SJCRH30 (cell line): ENCODE data around the gene AUH. TPM values are rescaled to one million over a fixed set of nuclear protein-coding genes. Genes with fewer than 3 reads are reported as not detected.

Source experiments
- DNase-seq, 2 experiments: peaks; one replicate each; pipeline ENCODE4 v3.0.0-alpha.2; 2015 to 2020
- H3K27ac ChIP-seq: fragments of 250-450 bp; sonication (Bioruptor Pico); 2 replicates; pipeline ENCODE4 v1.5.1; 2020; ENCODE audit warnings: mild to moderate bottlenecking, moderate library complexity
- H3K27me3 ChIP-seq: fragments of 250-450 bp; sonication (Bioruptor Pico); 2 replicates; pipeline ENCODE4 v1.5.1; 2020; ENCODE audit warnings: mild to moderate bottlenecking, moderate library complexity
- H3K36me3 ChIP-seq: fragments of 250-450 bp; sonication (Bioruptor Pico); 2 replicates; pipeline ENCODE4 v1.5.1; 2020; ENCODE audit warnings: mild to moderate bottlenecking, moderate library complexity
- H3K4me1 ChIP-seq: fragments of 250-450 bp; sonication (Bioruptor Pico); 2 replicates; pipeline ENCODE4 v1.5.1; 2020; ENCODE audit warnings: mild to moderate bottlenecking, moderate library complexity
- H3K4me3 ChIP-seq: fragments of 250-450 bp; sonication (Bioruptor Pico); 2 replicates; pipeline ENCODE4 v1.5.1; 2020; ENCODE audit warnings: mild to moderate bottlenecking, moderate library complexity
- H3K9me3 ChIP-seq: fragments of 250-450 bp; sonication (Bioruptor Pico); replicated peaks from 2 replicates; pipeline ENCODE4 v1.5.1; 2020; ENCODE audit warnings: mild to moderate bottlenecking, moderate library complexity
- total RNA-seq: library from RNA; depleted of rRNA; stranded (reverse); fragments of >200 nt; shearing (Covaris generic); gene quantifications from 2 replicates; pipeline ENCODE4 v1.2.3, GENCODE V29; 2014

AUH gene
- total RNA-seq, 1 experiment from 2014 or later, result 16.5 TPM

GRCh38 chr9:91274949-91275492 is 86.7 kb downstream of the AUH start:
- DNase-seq, result peak in 1 of 2 experiments; percentile 6
- H3K4me1 ChIP-seq, result no peaks in the 10 kb centered on the region
- no peaks in the 10 kb centered on the region for H3K27me3 ChIP-seq
- no peak overlapping the region for H3K27ac ChIP-seq
- H3K9me3 ChIP-seq, result no peaks in the 10 kb centered on the region
- no peak overlapping the region for H3K4me3 ChIP-seq
- H3K36me3 ChIP-seq, result no peaks in the 10 kb centered on the region

GRCh38 chr9:91273853-91274552 is 87.7 kb downstream of the AUH start:
- DNase-seq, result no peak
- H3K27me3 ChIP-seq, result no peaks in the 10 kb centered on the region
- no peaks in the 10 kb centered on the region for H3K4me1 ChIP-seq
- H3K27ac ChIP-seq, result no peak overlapping the region
- H3K9me3 ChIP-seq, result no peaks in the 10 kb centered on the region
- H3K36me3 ChIP-seq, result no peaks in the 10 kb centered on the region
- H3K4me3 ChIP-seq, result no peak overlapping the region

GRCh38 chr9:91271156-91271555 is 90.6 kb downstream of the AUH start:
- Histone ChIP-seq H3K4me1 (no peaks in the 10 kb centered on the region), H3K4me3 (no peak overlapping the region), H3K9me3 (no peaks in the 10 kb centered on the region), H3K27ac (no peak overlapping the region), H3K27me3 (no peaks in the 10 kb centered on the region), H3K36me3 (no peaks in the 10 kb centered on the region)
- no peak for DNase-seq

- H3K36me3 ChIP-seq, result no peaks in the 10 kb centered on the region
- H3K4me3 ChIP-seq, result no peak overlapping the region
- H3K27ac ChIP-seq, result no peak overlapping the region
- H3K4me1 ChIP-seq, result no peaks in the 10 kb centered on the region
- no peaks in the 10 kb centered on the region for H3K9me3 ChIP-seq
- H3K27me3 ChIP-seq, result no peaks in the 10 kb centered on the region
- no peak for DNase-seq
Observed at GRCh38 chr9:91269907-91270491, 91.7 kb downstream of the AUH start.

- H3K36me3 ChIP-seq, result no peaks in the 10 kb centered on the region
- no peaks in the 10 kb centered on the region for H3K9me3 ChIP-seq
- no peaks in the 10 kb centered on the region for H3K27me3 ChIP-seq
- H3K27ac ChIP-seq, result no peak overlapping the region
- H3K4me1 ChIP-seq, result no peaks in the 10 kb centered on the region
- H3K4me3 ChIP-seq, result no peak overlapping the region
- no peak for DNase-seq
Observed at GRCh38 chr9:91266448-91266847, 95.3 kb downstream of the AUH start.

GRCh38 chr9:91265514-91265913 is 96.2 kb downstream of the AUH start:
- Histone ChIP-seq H3K9me3 (no peaks in the 10 kb centered on the region), H3K4me3 (no peak overlapping the region), H3K27ac (no peak overlapping the region), H3K27me3 (no peaks in the 10 kb centered on the region), H3K4me1 (no peaks in the 10 kb centered on the region), H3K36me3 (no peaks in the 10 kb centered on the region)
- DNase-seq, result no peak

- no peaks in the 10 kb centered on the region for H3K36me3 ChIP-seq
- no peaks in the 10 kb centered on the region for H3K27me3 ChIP-seq
- no peak for DNase-seq
- no peaks in the 10 kb centered on the region for H3K4me1 ChIP-seq
- H3K4me3 ChIP-seq, result no peak overlapping the region
- H3K27ac ChIP-seq, result no peak overlapping the region
- no peaks in the 10 kb centered on the region for H3K9me3 ChIP-seq
Observed at GRCh38 chr9:91261417-91261816, 100.3 kb downstream of the AUH start.

GRCh38 chr9:91259162-91259561 is 102.6 kb downstream of the AUH start:
- Histone ChIP-seq H3K36me3 (no peaks in the 10 kb centered on the region), H3K4me3 (no peak overlapping the region), H3K4me1 (peaks cover 8% of the 10 kb centered on the region), H3K27ac (no peak overlapping the region), H3K9me3 (no peaks in the 10 kb centered on the region), H3K27me3 (no peaks in the 10 kb centered on the region)
- no peak for DNase-seq

GRCh38 chr9:91258451-91258850 is 103.3 kb downstream of the AUH start:
- no peaks in the 10 kb centered on the region for H3K36me3 ChIP-seq
- no peaks in the 10 kb centered on the region for H3K27me3 ChIP-seq
- no peak overlapping the region for H3K27ac ChIP-seq
- no peaks in the 10 kb centered on the region for H3K9me3 ChIP-seq
- no peak overlapping the region for H3K4me3 ChIP-seq
- DNase-seq, result no peak
- peaks cover 8% of the 10 kb centered on the region for H3K4me1 ChIP-seq

GRCh38 chr9:91256235-91256634 is 105.5 kb downstream of the AUH start:
- Histone ChIP-seq H3K36me3 (no peaks in the 10 kb centered on the region), H3K27ac (no peak overlapping the region), H3K9me3 (no peaks in the 10 kb centered on the region), H3K4me3 (no peak overlapping the region), H3K27me3 (no peaks in the 10 kb centered on the region), H3K4me1 (peaks cover 8% of the 10 kb centered on the region)
- DNase-seq, result no peak

GRCh38 chr9:91255327-91255726 is 106.4 kb downstream of the AUH start:
- Histone ChIP-seq H3K9me3 (no peaks in the 10 kb centered on the region), H3K4me1 (peaks cover 8% of the 10 kb centered on the region), H3K4me3 (no peak overlapping the region), H3K27ac (no peak overlapping the region), H3K36me3 (no peaks in the 10 kb centered on the region), H3K27me3 (no peaks in the 10 kb centered on the region)
- DNase-seq, result peak in 1 of 2 experiments; percentile 19

GRCh38 chr9:91253488-91253887 is 108.2 kb downstream of the AUH start:
- no peaks in the 10 kb centered on the region for H3K9me3 ChIP-seq
- no peaks in the 10 kb centered on the region for H3K27me3 ChIP-seq
- DNase-seq, result no peak
- H3K27ac ChIP-seq, result no peak overlapping the region
- H3K4me1 ChIP-seq, result peaks cover 8% of the 10 kb centered on the region
- H3K36me3 ChIP-seq, result no peaks in the 10 kb centered on the region
- no peak overlapping the region for H3K4me3 ChIP-seq

GRCh38 chr9:91248707-91249106 is 113.0 kb downstream of the AUH start:
- H3K9me3 ChIP-seq, result no peaks in the 10 kb centered on the region
- no peaks in the 10 kb centered on the region for H3K27me3 ChIP-seq
- DNase-seq, result no peak
- H3K4me1 ChIP-seq, result no peaks in the 10 kb centered on the region
- H3K36me3 ChIP-seq, result no peaks in the 10 kb centered on the region
- H3K27ac ChIP-seq, result no peak overlapping the region
- H3K4me3 ChIP-seq, result no peak overlapping the region

- no peaks in the 10 kb centered on the region for H3K4me1 ChIP-seq
- no peaks in the 10 kb centered on the region for H3K9me3 ChIP-seq
- no peaks in the 10 kb centered on the region for H3K36me3 ChIP-seq
- no peaks in the 10 kb centered on the region for H3K27me3 ChIP-seq
- no peak for DNase-seq
- no peak overlapping the region for H3K27ac ChIP-seq
- H3K4me3 ChIP-seq, result no peak overlapping the region
Observed at GRCh38 chr9:91247278-91247677, 114.4 kb downstream of the AUH start.

GRCh38 chr9:91246846-91247245 is 114.9 kb downstream of the AUH start:
- Histone ChIP-seq H3K4me3 (no peak overlapping the region), H3K27me3 (no peaks in the 10 kb centered on the region), H3K36me3 (no peaks in the 10 kb centered on the region), H3K9me3 (no peaks in the 10 kb centered on the region), H3K27ac (no peak overlapping the region), H3K4me1 (no peaks in the 10 kb centered on the region)
- no peak for DNase-seq
